GM12864 (cell line): ENCODE data around the gene CAP2.

Source experiments
- DNase-seq: peaks from one replicate; pipeline ENCODE4 v3.0.0-alpha.2; 2011; ENCODE audit warnings: low read depth
- H3K4me3 ChIP-seq: 2 replicates; pipeline ENCODE4 v1.5.1; 2011; ENCODE audit warnings: mild to moderate bottlenecking, low read depth, low read length, control low read depth
- TF ChIP-seq, protein P1 (sequence below): IDR thresholded peaks from 2 replicates; pipeline ENCODE4 v1.5.1; 2011; ENCODE audit warnings: low read depth, mild to moderate bottlenecking, moderate library complexity, low read length, control low read depth, inconsistent platforms; ENCODE audit errors: missing control alignments

Gene CAP2

DNA sequence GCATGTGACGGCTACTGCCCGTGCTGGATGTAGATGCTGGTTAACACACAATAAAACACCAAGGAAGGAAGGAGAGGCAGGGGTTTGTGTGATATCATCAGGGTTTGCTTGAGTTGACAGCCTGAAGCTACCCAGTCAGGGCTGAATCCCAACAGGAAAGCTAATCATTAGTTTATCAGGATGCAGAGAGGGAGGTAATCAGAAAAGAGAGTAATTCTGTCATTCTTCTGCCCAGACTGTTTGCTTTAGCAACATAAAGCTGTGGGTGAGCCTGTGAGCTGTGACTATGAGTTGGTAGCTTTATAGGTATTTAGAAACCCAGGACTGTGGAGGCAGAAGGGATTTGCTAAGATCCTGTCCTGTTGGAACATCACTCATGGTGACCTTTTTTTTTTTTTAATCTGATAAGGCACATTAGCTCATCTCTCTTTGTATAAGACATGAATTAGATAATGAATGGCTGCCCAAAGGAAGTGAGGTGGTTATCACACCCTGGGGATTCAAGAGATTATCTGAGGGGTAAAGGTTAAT, 79.3 kb downstream of the CAP2 start:
- no peak overlapping the region for H3K4me3 ChIP-seq
- DNase-seq, result no peak
- TF ChIP-seq, protein P1, sequence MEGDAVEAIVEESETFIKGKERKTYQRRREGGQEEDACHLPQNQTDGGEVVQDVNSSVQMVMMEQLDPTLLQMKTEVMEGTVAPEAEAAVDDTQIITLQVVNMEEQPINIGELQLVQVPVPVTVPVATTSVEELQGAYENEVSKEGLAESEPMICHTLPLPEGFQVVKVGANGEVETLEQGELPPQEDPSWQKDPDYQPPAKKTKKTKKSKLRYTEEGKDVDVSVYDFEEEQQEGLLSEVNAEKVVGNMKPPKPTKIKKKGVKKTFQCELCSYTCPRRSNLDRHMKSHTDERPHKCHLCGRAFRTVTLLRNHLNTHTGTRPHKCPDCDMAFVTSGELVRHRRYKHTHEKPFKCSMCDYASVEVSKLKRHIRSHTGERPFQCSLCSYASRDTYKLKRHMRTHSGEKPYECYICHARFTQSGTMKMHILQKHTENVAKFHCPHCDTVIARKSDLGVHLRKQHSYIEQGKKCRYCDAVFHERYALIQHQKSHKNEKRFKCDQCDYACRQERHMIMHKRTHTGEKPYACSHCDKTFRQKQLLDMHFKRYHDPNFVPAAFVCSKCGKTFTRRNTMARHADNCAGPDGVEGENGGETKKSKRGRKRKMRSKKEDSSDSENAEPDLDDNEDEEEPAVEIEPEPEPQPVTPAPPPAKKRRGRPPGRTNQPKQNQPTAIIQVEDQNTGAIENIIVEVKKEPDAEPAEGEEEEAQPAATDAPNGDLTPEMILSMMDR, result no peak

DNA sequence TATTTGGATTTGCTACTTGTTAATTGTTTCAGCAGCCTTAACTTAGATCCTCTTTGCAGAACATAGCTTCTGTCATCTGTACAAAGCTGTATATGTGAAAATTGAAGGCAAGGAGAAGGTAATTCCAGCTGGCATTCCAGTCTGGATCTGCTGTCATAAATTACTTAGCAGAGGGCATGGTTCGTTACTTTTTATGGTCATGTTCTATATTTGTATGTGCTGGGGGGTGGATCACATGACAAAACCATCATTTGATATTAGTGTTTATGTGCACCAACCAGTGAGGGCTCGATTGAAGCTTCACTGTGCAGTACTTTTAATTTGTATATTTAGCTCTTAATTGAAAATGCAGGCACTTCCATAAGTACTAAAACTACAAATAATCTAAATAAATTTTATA, 80.2 kb downstream of the CAP2 start:
- DNase-seq, result no peak
- TF ChIP-seq, protein P1, result no peak
- H3K4me3 ChIP-seq, result no peak overlapping the region

DNA sequence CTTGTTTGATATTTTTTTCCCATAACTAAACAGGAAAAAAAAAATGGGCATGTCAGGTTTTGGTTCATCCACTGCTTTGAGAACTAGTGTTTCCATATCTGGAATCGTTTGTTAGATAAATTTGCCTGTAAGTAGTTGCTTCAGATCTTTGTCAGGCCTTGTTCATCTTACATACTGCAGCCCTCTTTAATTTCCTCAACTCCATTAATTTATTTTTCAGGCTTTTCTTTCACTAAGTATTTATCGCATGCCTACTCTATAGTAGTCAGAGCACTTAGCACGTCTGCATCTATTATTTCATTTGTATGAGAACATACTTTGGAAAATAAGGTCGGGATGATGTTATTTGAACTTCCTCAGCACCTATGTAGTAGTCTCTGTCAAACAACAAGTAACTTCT, 80.9 kb downstream of the CAP2 start:
- H3K4me3 ChIP-seq, result no peak overlapping the region
- no peak for DNase-seq
- TF ChIP-seq, protein P1, result no peak

DNA sequence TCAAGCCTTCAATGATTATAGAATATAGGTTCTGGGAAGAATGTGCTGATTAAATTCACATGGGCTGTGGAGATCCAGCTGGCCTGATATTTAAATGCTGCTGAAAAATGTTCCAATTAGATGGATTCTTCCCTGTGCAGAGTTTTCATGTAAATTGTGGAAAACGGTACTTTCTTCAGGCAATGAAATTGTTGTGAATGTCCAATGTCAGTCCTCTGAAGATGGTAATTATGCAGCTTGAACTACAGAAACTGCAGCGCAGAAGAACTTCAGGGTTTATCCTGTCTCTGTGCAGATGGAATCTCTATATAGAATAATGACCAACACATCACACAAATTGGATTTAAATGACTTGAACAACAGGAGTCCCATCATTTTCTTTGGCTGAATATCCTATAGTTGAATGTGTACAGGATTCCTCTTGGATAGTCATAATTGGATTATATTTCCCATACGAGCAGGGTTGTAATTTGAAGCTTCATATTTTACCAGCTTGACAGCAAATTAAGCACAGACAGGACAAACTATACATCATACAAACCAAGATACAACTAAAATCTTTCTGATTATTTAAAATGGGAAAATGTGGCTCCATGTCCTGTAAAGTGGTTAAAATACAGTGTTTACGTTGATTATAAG, 82.3 kb downstream of the CAP2 start:
- TF ChIP-seq, protein P1, result no peak
- no peak overlapping the region for H3K4me3 ChIP-seq
- DNase-seq, result no peak

DNA sequence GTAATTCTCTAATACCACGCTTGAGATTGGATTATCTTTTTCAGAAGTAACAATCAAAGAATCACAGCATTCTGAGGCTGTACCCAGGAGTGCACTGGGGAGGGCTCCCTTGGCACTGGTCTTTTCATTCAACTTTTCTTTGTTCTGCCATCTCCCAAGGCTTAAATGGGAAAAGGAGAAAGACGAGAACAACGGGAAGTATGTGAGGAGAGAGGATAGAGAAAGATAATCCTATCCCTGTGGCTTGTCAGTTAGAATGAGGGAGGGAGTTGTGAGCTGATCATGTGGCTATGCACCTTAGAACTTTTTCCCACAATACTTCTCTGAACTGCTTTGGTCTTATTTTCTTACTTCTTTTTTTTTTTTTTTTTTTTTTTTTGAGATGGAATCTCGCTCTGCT, 83.1 kb downstream of the CAP2 start:
- DNase-seq, result no peak
- TF ChIP-seq, protein P1, result no peak
- H3K4me3 ChIP-seq, result no peak overlapping the region

DNA sequence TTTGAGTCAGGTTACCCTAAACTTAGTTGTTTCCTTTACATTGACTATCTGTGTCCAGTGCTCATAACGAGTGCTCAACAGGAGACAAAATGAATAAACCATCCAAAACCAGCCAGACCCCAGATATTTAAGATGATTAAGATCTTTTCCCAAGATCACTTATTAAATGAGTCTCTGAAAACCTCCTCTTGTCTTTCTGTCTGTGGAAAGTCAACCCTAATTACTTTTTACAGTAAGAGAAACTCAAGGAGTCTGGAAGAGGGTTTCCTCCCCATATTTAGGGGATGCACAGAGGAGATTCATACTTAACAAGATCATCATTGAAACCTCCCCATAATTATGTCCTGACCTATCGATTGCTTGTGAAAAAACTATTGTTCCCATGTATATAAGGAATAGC, 84.0 kb downstream of the CAP2 start:
- no peak for DNase-seq
- TF ChIP-seq, protein P1, result no peak
- no peak overlapping the region for H3K4me3 ChIP-seq

DNA sequence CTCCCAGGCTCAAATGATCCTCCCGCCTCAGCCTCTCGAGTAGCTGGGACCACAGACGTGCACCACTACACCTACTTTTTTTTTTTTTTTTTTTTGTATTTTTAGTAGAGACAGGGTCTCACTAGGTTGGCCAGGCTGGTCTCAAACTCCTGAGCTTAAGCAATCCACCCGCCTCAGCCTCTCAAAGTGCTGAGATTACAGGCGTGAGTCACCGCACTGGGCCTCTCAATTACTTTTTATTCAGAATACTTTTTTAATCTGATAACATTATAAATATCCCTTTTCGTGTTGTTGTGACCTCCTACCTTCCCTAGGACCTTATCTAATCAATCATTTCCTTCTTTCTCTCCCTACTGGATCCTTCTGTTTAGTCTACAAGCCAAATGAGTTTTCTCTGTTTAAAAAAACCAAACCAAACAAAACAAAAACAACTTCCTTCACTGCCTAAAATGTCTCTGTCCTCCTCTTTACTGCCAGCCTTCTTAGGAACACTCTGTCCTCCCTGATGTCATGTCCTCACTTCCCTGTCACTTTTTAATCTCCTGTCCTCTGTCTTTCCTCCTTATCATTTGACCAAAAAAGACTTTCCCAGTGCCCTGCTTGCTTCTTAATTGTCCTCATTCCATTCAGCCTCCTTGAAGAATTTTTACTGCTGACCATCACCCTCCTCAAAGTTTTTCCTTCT, 85.0 kb downstream of the CAP2 start:
- TF ChIP-seq, protein P1, result no peak
- DNase-seq, result no peak

More for the DNA sequence above, 85.0 kb downstream of the CAP2 start:
- H3K4me3 ChIP-seq, result no peak overlapping the region
